DMS79 treated with DMSO at 0.1 percent for 48 hours (cell line): ENCODE results near the gene LMBRD1.
"Not testable (repeated sequence)": the region's sequence is repeated elsewhere in the genome, so short reads cannot be mapped to it uniquely, and the experiment has no call there.

Experiments
- DNase-seq: peaks from one replicate; lab custom pipeline; 2025; lab: John Stamatoyannopoulos, UW

The LMBRD1 gene

GRCh38 chr6:69732640-69733039 is 64.2 kb downstream of the LMBRD1 start:
- DNase-seq, result no peak

- no peak for DNase-seq
Measured at GRCh38 chr6:69732045-69732444, 64.8 kb downstream of the LMBRD1 start.

GRCh38 chr6:69729870-69730449 is 66.8 kb downstream of the LMBRD1 start:
- DNase-seq, result peak; percentile 43

GRCh38 chr6:69722683-69723082 is 74.1 kb downstream of the LMBRD1 start:
- no peak for DNase-seq

- DNase-seq, result no peak
Measured at GRCh38 chr6:69719602-69720193, 77.1 kb downstream of the LMBRD1 start.

- no peak for DNase-seq
Measured at GRCh38 chr6:69706724-69707123, 90.1 kb downstream of the LMBRD1 start.

GRCh38 chr6:69705954-69706353 is 90.9 kb downstream of the LMBRD1 start:
- DNase-seq, result no peak

GRCh38 chr6:69704916-69705315 is 91.9 kb downstream of the LMBRD1 start:
- no peak for DNase-seq

- DNase-seq, result no peak
Measured at GRCh38 chr6:69699655-69700054, 97.2 kb downstream of the LMBRD1 start.

- DNase-seq, result no peak
Measured at GRCh38 chr6:69696273-69696672, 100.5 kb downstream of the LMBRD1 start.

GRCh38 chr6:69693762-69694161 is 103.0 kb downstream of the LMBRD1 start:
- no peak for DNase-seq

GRCh38 chr6:69690986-69691385 is 105.8 kb downstream of the LMBRD1 start:
- no peak for DNase-seq

- no peak for DNase-seq
Measured at GRCh38 chr6:69680302-69680701, 116.5 kb downstream of the LMBRD1 start.

- no peak for DNase-seq
Measured at GRCh38 chr6:69673298-69673697, 123.5 kb downstream of the LMBRD1 start.

GRCh38 chr6:69668916-69669315 is 127.9 kb downstream of the LMBRD1 start:
- DNase-seq, result no peak

- DNase-seq, result not testable (repeated sequence)
Measured at GRCh38 chr6:69666779-69667178, 130.0 kb downstream of the LMBRD1 start.

- no peak for DNase-seq
Measured at GRCh38 chr6:69665437-69665836, 131.4 kb downstream of the LMBRD1 start.

GRCh38 chr6:69664551-69664950 is 132.3 kb downstream of the LMBRD1 start:
- no peak for DNase-seq

GRCh38 chr6:69663215-69663614 is 133.6 kb downstream of the LMBRD1 start:
- no peak for DNase-seq

GRCh38 chr6:69650703-69651102 is 146.1 kb downstream of the LMBRD1 start:
- no peak for DNase-seq

- no peak for DNase-seq
Measured at GRCh38 chr6:69647726-69648125, 149.1 kb downstream of the LMBRD1 start.

GRCh38 chr6:69643688-69644087 is 153.1 kb downstream of the LMBRD1 start:
- no peak for DNase-seq

GRCh38 chr6:69632932-69633331 is 163.9 kb downstream of the LMBRD1 start:
- DNase-seq, result no peak
